H1 (cell line): ENCODE results near the gene LRCH1.

Experiments
- POLR2AphosphoS5 ChIP-seq: IDR thresholded peaks from 2 replicates; pipeline ENCODE4 v1.6.1; 2011; ENCODE audit warnings: low read depth, low read length
- TAF1 ChIP-seq: IDR thresholded peaks from 2 replicates; pipeline ENCODE4 v1.6.1; 2011; ENCODE audit warnings: mild to moderate bottlenecking, low read depth, low read length

GRCh38 chr13:46747031-46747820 is 194.3 kb downstream of the LRCH1 start:
- TF ChIP-seq TAF1 (no peak), POLR2AphosphoS5 (no peak)
